NCI-H2107 (cell line): Measurements from ENCODE around the gene PLCZ1.
"Not testable (repeated sequence)": the region's sequence is repeated elsewhere in the genome, so short reads cannot be mapped to it uniquely, and the experiment has no call there.

ENCODE experiments used
- DNase-seq: peaks from one replicate; lab custom pipeline; 2025; lab: John Stamatoyannopoulos, UW

PLCZ1 gene

GRCh38 chr12:18700271-18700670 lies 37.5 kb downstream of the PLCZ1 start:
- DNase-seq: no peak

- no peak for DNase-seq
Measured at GRCh38 chr12:18696971-18697602, 40.7 kb downstream of the PLCZ1 start.

GRCh38 chr12:18693986-18694385 lies 43.8 kb downstream of the PLCZ1 start:
- not testable (repeated sequence) for DNase-seq

- DNase-seq: no peak
Measured at GRCh38 chr12:18690653-18691052, 47.2 kb downstream of the PLCZ1 start.

- DNase-seq: no peak
Measured at GRCh38 chr12:18689771-18690170, 48.0 kb downstream of the PLCZ1 start.

GRCh38 chr12:18684430-18684829 lies 53.4 kb downstream of the PLCZ1 start:
- DNase-seq: no peak

GRCh38 chr12:18683327-18684013 lies 54.3 kb downstream of the PLCZ1 start:
- DNase-seq: no peak

GRCh38 chr12:18681818-18682217 lies 56.0 kb downstream of the PLCZ1 start:
- DNase-seq: no peak

GRCh38 chr12:18676996-18677588 lies 60.7 kb downstream of the PLCZ1 start:
- no peak for DNase-seq

GRCh38 chr12:18676141-18676540 lies 61.7 kb downstream of the PLCZ1 start:
- DNase-seq: no peak

GRCh38 chr12:18658829-18659228 lies 79.0 kb downstream of the PLCZ1 start:
- no peak for DNase-seq

GRCh38 chr12:18658179-18658578 lies 79.6 kb downstream of the PLCZ1 start:
- DNase-seq: no peak

- no peak for DNase-seq
Measured at GRCh38 chr12:18655351-18655750, 82.5 kb downstream of the PLCZ1 start.

GRCh38 chr12:18653465-18653864 lies 84.3 kb downstream of the PLCZ1 start:
- no peak for DNase-seq

- no peak for DNase-seq
Measured at GRCh38 chr12:18652596-18652995, 85.2 kb downstream of the PLCZ1 start.

GRCh38 chr12:18651525-18651924 lies 86.3 kb downstream of the PLCZ1 start:
- DNase-seq: no peak

GRCh38 chr12:18646286-18646890 lies 91.4 kb downstream of the PLCZ1 start:
- no peak for DNase-seq

GRCh38 chr12:18644564-18644963 lies 93.2 kb downstream of the PLCZ1 start:
- no peak for DNase-seq

GRCh38 chr12:18643681-18644080 lies 94.1 kb downstream of the PLCZ1 start:
- DNase-seq: no peak

GRCh38 chr12:18640321-18640955 lies 97.4 kb downstream of the PLCZ1 start:
- no peak for DNase-seq

GRCh38 chr12:18634382-18634781 lies 103.4 kb downstream of the PLCZ1 start:
- no peak for DNase-seq
